SK-N-SH (cell line): Measurements from ENCODE around the gene BID. TPM values are rescaled to one million over a fixed set of nuclear protein-coding genes. Genes with fewer than 3 reads are reported as not detected.

Experiments
- CTCF ChIA-PET: fragments of 300-600, 350-600 bp; formaldehyde crosslinking; extraction: SDS; loops from one replicate; lab custom pipeline; 2021; lab: Yijun Ruan, JAX
- POLR2A ChIA-PET: fragments of 350-600 bp; sonication (Branson Sonifier 250); formaldehyde crosslinking; extraction: SDS; loops from one replicate; lab custom pipeline; 2020; ENCODE audit warnings: antibody characterized with exemption, inconsistent platforms; lab: Yijun Ruan, JAX
- DNase-seq: peaks from one replicate; pipeline ENCODE4 v3.0.0; 2012
- H2AFZ ChIP-seq: fragments of 200-600 bp; sonication (generic); 2 replicates; pipeline ENCODE4 v1.8.1; 2016; ENCODE audit warnings: antibody characterized with exemption, mild to moderate bottlenecking, low read depth
- H3F3A ChIP-seq: fragments of 200-600 bp; sonication (generic); replicated peaks from 2 replicates; pipeline ENCODE3; 2016; ENCODE audit warnings: antibody characterized with exemption, mild to moderate bottlenecking; ENCODE audit not compliant: insufficient read depth
- H3K27ac ChIP-seq, 2 experiments: fragments of 200-500 bp in 1 of 2; fragments of 200-600 bp in 1 of 2; sonication (Bioruptor generic) in 1 of 2; sonication (generic), shearing (Covaris generic) in 1 of 2; 2 replicates each; pipeline versions ENCODE4 v1.5.1 to v1.6.1; 2014 to 2016; ENCODE audit warnings: low read depth in 2 of 2, inconsistent platforms in 1 of 2, low read length in 1 of 2, mild to moderate bottlenecking in 1 of 2, mixed read lengths in 1 of 2
- H3K27me3 ChIP-seq: fragments of 200-600 bp; sonication (generic), shearing (Covaris generic); 2 replicates; pipeline ENCODE4 v1.6.1; 2016; ENCODE audit warnings: mixed run types; ENCODE audit not compliant: insufficient read depth
- H3K36me3 ChIP-seq, 2 experiments: fragments of 200-500 bp in 1 of 2; fragments of 200-600 bp in 1 of 2; sonication (Bioruptor generic) in 1 of 2; sonication (generic) in 1 of 2; replicated peaks in 1 of 2; 2 replicates each; pipeline versions ENCODE3 to v1.5.1; 2014 to 2016; ENCODE audit warnings: low read length in 1 of 2, mild to moderate bottlenecking in 1 of 2; ENCODE audit not compliant: insufficient read depth in 2 of 2, control insufficient read depth in 1 of 2
- H3K4me1 ChIP-seq, 2 experiments: fragments of 200-500 bp in 1 of 2; fragments of 200-600 bp in 1 of 2; sonication (Bioruptor generic) in 1 of 2; sonication (generic), shearing (Covaris generic) in 1 of 2; 2 replicates each; pipeline versions ENCODE4 v1.5.1 to v1.6.1; 2014 to 2016; ENCODE audit warnings: low read depth in 1 of 2, low read length in 1 of 2, mixed run types in 1 of 2; ENCODE audit not compliant: insufficient read depth in 2 of 2, control insufficient read depth in 1 of 2
- H3K4me2 ChIP-seq: fragments of 200-600 bp; sonication (generic), shearing (Covaris generic); 2 replicates; pipeline ENCODE4 v1.6.1; 2017; ENCODE audit warnings: mixed run types
- H3K4me3 ChIP-seq, 2 experiments: fragments of 200-500 bp in 1 of 2; fragments of 200-600 bp in 1 of 2; sonication (Bioruptor generic) in 1 of 2; sonication (generic), shearing (Covaris generic) in 1 of 2; 2 replicates each; pipeline versions ENCODE4 v1.5.1 to v1.8.1; 2014 to 2016; ENCODE audit warnings: low read depth in 2 of 2, inconsistent platforms in 1 of 2, low read length in 1 of 2, mild to moderate bottlenecking in 1 of 2, mixed read lengths in 1 of 2, moderate library complexity in 1 of 2
- H3K79me2 ChIP-seq: fragments of 200-600 bp; sonication (generic); 2 replicates; pipeline ENCODE4 v1.8.1; 2017; ENCODE audit warnings: mild to moderate bottlenecking; ENCODE audit not compliant: insufficient read depth
- H3K9ac ChIP-seq: fragments of 200-600 bp; sonication (generic); 2 replicates; pipeline ENCODE4 v1.6.1; 2017; ENCODE audit warnings: mixed run types
- H3K9me2 ChIP-seq: fragments of 200-600 bp; sonication (generic); 2 replicates; pipeline ENCODE4 v1.6.1; 2017; ENCODE audit warnings: mixed run types
- H3K9me3 ChIP-seq: fragments of 200-600 bp; sonication (generic); 2 replicates; pipeline ENCODE4 v1.6.1; 2017; ENCODE audit warnings: mixed run types, mild to moderate bottlenecking, moderate library complexity
- H4K20me1 ChIP-seq: fragments of 200-600 bp; sonication (generic); 2 replicates; pipeline ENCODE4 v1.6.1; 2017; ENCODE audit warnings: mild to moderate bottlenecking, mixed run types; ENCODE audit not compliant: insufficient read depth
- CTCF ChIP-seq: fragments of 200-600 bp; sonication (generic); IDR thresholded peaks from 2 replicates; pipeline ENCODE4 v1.6.1; 2017; ENCODE audit warnings: antibody characterized with exemption, mild to moderate bottlenecking, moderate library complexity
- ELF1 ChIP-seq: IDR thresholded peaks from 2 replicates; pipeline ENCODE4 v1.4.0; 2012
- EP300 ChIP-seq, 2 experiments: IDR thresholded peaks; 2 replicates each; pipeline versions ENCODE4 v1.4.0 to v1.6.1; 2012; ENCODE audit warnings: borderline replicate concordance in 1 of 2, low read depth in 1 of 2, low read length in 1 of 2
- MXI1 ChIP-seq: IDR thresholded peaks from 2 replicates; pipeline ENCODE4 v1.6.1; 2012; ENCODE audit warnings: mild to moderate bottlenecking, low read depth, low read length, improper control_type of control experiment
- NFIC ChIP-seq: IDR thresholded peaks from 2 replicates; pipeline ENCODE4 v1.4.0; 2012; ENCODE audit warnings: borderline replicate concordance
- NRF1 ChIP-seq: IDR thresholded peaks from 2 replicates; pipeline ENCODE4 v1.6.1; 2012; ENCODE audit warnings: low read depth, mild to moderate bottlenecking, low read length
- RAD21 ChIP-seq: IDR thresholded peaks from 2 replicates; pipeline ENCODE4 v1.6.1; 2012; ENCODE audit warnings: mild to moderate bottlenecking, low read length
- REST ChIP-seq: IDR thresholded peaks from 2 replicates; pipeline ENCODE4 v1.6.1; 2012; ENCODE audit warnings: mild to moderate bottlenecking, low read depth, low read length, moderate library complexity
- RXRA ChIP-seq: IDR thresholded peaks from 2 replicates; pipeline ENCODE4 v1.4.0; 2012; ENCODE audit warnings: low read depth, mild to moderate bottlenecking, borderline replicate concordance
- SIN3A ChIP-seq: IDR thresholded peaks from 2 replicates; pipeline ENCODE4 v1.6.1; 2012; ENCODE audit warnings: low read depth, mild to moderate bottlenecking, low read length, moderate library complexity, borderline replicate concordance
- SMC3 ChIP-seq: IDR thresholded peaks from 2 replicates; pipeline ENCODE4 v1.6.1; 2012; ENCODE audit warnings: low read depth, low read length, improper control_type of control experiment
- TAF1 ChIP-seq: IDR thresholded peaks from 2 replicates; pipeline ENCODE4 v1.6.1; 2012; ENCODE audit warnings: low read depth, mild to moderate bottlenecking, low read length, moderate library complexity, borderline replicate concordance
- TEAD4 ChIP-seq: IDR thresholded peaks from 2 replicates; pipeline ENCODE4 v1.4.0; 2012; ENCODE audit warnings: mild to moderate bottlenecking, borderline replicate concordance; ENCODE audit not compliant: insufficient read depth
- USF2 ChIP-seq: fragments of 150-350 bp; IDR thresholded peaks from 2 replicates; pipeline ENCODE4 v1.6.1; 2017; ENCODE audit warnings: antibody characterized with exemption, low read length, low read depth, borderline replicate concordance
- YY1 ChIP-seq: IDR thresholded peaks from 2 replicates; pipeline ENCODE4 v1.4.0; 2012; ENCODE audit warnings: low read depth, mild to moderate bottlenecking
- WGBS: methylation state at CpG from one replicate; pipeline ENCODE4 v1.1.6; 2017; ENCODE audit warnings: low lambda C conversion rate; 5-methylcytosine and 5-hydroxymethylcytosine counted together
- polyA plus RNA-seq, 3 experiments: library from polyadenylated mRNA; depleted of rRNA; stranded (reverse); fragments of >200 nt; gene quantifications; 2 replicates each; pipeline ENCODE4 v1.2.3, GENCODE V29; 2012
- TF ChIP-seq, protein P1 (sequence below): IDR thresholded peaks from 2 replicates; pipeline ENCODE4; 2012

BID gene
- polyA plus RNA-seq, 1 of the 3 experiments (the other 2 are of a cell fraction) = 139 TPM

DNA sequence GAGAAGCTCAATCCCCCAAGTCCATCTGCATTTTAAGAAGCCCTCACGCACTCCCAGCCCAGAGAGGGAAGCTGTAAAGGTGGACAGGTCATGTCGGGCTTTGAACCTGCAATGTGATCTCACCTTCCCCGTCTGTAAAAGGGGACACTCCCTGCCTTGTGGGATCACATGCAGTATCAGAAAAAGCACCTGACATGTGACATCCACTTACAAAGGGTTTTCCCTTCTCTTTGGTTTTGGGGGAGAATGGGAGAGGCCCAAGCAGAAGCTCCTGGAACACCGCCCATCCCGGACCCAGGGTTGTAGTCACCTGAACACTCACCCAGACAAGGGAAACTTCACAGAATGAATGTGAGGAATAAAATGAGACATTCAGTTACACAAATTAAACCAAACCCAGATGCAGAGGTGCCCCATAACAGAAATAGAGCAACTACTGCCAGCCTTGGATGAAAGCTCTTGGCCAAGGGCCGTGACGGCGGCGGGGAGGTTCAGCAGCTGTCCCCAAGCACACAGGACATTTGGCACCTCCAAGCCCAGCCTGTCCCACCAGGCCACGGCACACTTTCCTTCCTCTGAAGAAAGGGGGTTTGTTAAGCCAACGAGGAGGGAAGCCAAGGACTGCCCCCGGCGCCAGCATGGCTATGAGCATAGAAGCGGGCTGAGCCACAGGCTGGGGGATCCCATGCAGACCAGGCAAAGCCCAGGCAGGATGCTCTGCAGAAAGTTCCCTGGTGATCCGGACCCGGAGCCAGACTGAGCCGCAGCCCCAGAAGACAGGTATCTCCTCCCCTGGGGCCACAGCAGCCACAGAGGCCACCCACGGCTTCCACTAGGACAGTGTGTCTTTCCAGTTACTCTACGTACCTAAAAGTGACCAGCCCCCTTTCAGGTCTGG lies 3.8 kb downstream of the BID start (continued):
- TF ChIP-seq REST (no peak), CTCF (no peak), ELF1 (no peak)
- TF ChIP-seq, protein P1, sequence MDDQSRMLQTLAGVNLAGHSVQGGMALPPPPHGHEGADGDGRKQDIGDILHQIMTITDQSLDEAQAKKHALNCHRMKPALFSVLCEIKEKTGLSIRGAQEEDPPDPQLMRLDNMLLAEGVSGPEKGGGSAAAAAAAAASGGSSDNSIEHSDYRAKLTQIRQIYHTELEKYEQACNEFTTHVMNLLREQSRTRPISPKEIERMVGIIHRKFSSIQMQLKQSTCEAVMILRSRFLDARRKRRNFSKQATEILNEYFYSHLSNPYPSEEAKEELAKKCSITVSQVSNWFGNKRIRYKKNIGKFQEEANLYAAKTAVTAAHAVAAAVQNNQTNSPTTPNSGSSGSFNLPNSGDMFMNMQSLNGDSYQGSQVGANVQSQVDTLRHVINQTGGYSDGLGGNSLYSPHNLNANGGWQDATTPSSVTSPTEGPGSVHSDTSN = no peak

DNA sequence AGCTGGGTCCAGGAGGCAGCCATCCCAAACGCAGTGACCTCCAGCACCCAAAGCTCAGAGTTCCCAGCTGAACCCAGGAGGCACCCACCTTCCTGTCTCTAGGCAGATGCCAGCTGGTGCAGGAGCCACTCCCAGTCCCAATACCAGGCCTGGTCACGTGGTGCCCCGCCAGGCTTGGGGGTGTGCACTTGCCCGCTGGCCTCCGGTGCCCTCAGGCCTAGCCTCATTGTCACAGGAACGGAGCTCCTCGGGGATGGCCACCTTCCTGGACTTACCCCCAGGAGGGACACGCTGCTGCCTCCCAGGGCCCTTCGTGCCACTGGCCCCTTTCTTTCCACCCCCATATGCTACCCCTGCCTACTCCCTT lies 4.6 kb downstream of the BID start:
- Histone ChIP-seq H3K79me2 (peaks cover 53% of the 10 kb centered on the region), H3K9ac (no peak overlapping the region), H3K36me3 (peaks cover 0 to 4% of the 10 kb centered on the region in 2 experiments), H3K4me2 (no peak overlapping the region), H3K9me2 (no peaks in the 10 kb centered on the region), H3F3A (no peaks in the 10 kb centered on the region), H4K20me1 (peaks cover 28% of the 10 kb centered on the region), H3K27ac (no peak overlapping the region)
- POLR2A ChIA-PET = interaction anchor here (1.2 kb wide), 1 partner anchor 10 kb away, joined by 3 read pairs; no protein-coding TSS in a partner anchor
- DNase-seq = no peak
- TF ChIP-seq RAD21 (no peak), NRF1 (no peak), MXI1 (no peak), TEAD4 (no peak), SMC3 (no peak), YY1 (no peak), TAF1 (no peak), USF2 (no peak), NFIC (no peak), EP300 (IDR thresholded peaks at IDR 0.05; ENCODE audit: borderline replicate concordance in 1 of 2, low read depth in 1 of 2, low read length in 1 of 2) (no peak), RXRA (no peak), SIN3A (no peak)
- TF ChIP-seq, all 33 proteins: peak for 0
- no peak overlapping the region for H2AFZ ChIP-seq
- H3K27me3 ChIP-seq = no peaks in the 10 kb centered on the region
- WGBS = 96% methylated on average over 3 of the region's 9 CpGs
- CTCF ChIA-PET = interaction anchor here (0.9 to 7.2 kb wide), 2 partner anchors 28 to 61 kb away, joined by 3 to 62 read pairs; no protein-coding TSS in a partner anchor
- H3K4me1 ChIP-seq = peaks cover 12 to 35% of the 10 kb centered on the region in 2 experiments; a peak in 2 of 4 replicates
- no peak overlapping the region for H3K4me3 ChIP-seq
- H3K9me3 ChIP-seq = no peaks in the 10 kb centered on the region
